PFSK-1 (cell line): ENCODE measurements around the gene STRADB.

Experiments used
- FOXP2 ChIP-seq: optimal IDR thresholded peaks from 2 replicates; pipeline ENCODE3; 2011; ENCODE audit warnings: borderline replicate concordance, control low read depth, inconsistent platforms; ENCODE audit not compliant: insufficient read depth; ENCODE audit errors: extremely low read length, extremely low read depth
- POLR2AphosphoS5 ChIP-seq: IDR thresholded peaks from 2 replicates; pipeline ENCODE4 v1.6.1; 2012; ENCODE audit warnings: low read depth, mild to moderate bottlenecking, control low read depth, low read length, moderate library complexity
- REST ChIP-seq, 2 experiments: IDR thresholded peaks; 2 replicates each; pipeline versions ENCODE4 v1.6.1 to v1.8.0; 2011 to 2012; ENCODE audit warnings: low read depth in 2 of 2, low read length in 2 of 2, control low read depth in 1 of 2, inconsistent platforms in 1 of 2, mild to moderate bottlenecking in 1 of 2, moderate library complexity in 1 of 2; ENCODE audit not compliant: insufficient read depth in 1 of 2
- SIN3A ChIP-seq: IDR thresholded peaks from 2 replicates; pipeline ENCODE4 v1.6.1; 2012; ENCODE audit warnings: mild to moderate bottlenecking, low read length, moderate library complexity, borderline replicate concordance; ENCODE audit not compliant: insufficient read depth
- TAF1 ChIP-seq: IDR thresholded peaks from 2 replicates; pipeline ENCODE4 v1.6.1; 2012; ENCODE audit warnings: low read length, control low read depth, borderline replicate concordance; ENCODE audit not compliant: insufficient read depth

DNA sequence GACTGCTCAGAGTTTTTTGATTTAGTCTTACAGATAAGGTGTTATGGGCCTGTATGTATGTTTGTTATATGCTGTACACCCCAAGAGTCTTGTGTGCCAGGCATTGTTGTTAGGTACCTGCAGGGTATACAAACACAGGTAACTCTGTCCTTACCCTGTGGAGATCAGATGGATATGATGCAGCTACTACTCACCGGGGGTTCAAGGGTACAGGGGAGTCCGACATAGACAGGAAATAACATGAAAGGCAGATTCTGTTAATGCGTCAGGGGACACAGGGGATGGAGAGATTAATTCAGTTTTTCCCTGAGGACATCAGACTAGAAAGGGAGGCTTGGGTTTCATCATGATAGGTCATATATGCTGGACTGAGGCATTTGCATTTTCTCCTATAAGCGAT, 31.6 kb upstream of the STRADB start:
- TF ChIP-seq POLR2AphosphoS5 (no peak), FOXP2 (no peak), TAF1 (no peak), SIN3A (no peak), REST (IDR thresholded peaks at IDR 0.05; ENCODE audit: insufficient read depth in 1 of 2, low read depth in 2 of 2, low read length in 2 of 2) (no peak)
